SH-SY5Y (cell line): ENCODE measurements around the gene LRRC59.

Source experiments
- GATA2 ChIP-seq: IDR thresholded peaks from 2 replicates; pipeline ENCODE4 v1.6.1; 2011; ENCODE audit warnings: mild to moderate bottlenecking, low read depth, low read length
- GATA3 ChIP-seq: IDR thresholded peaks from 2 replicates; pipeline ENCODE4 v1.6.1; 2011; ENCODE audit warnings: low read depth, mild to moderate bottlenecking, low read length, moderate library complexity

Gene LRRC59

GRCh38 chr17:50428831-50429424 is 31.6 kb upstream of the LRRC59 start:
- no peak for TF ChIP-seq GATA2
- TF ChIP-seq GATA3, result no peak

DNA sequence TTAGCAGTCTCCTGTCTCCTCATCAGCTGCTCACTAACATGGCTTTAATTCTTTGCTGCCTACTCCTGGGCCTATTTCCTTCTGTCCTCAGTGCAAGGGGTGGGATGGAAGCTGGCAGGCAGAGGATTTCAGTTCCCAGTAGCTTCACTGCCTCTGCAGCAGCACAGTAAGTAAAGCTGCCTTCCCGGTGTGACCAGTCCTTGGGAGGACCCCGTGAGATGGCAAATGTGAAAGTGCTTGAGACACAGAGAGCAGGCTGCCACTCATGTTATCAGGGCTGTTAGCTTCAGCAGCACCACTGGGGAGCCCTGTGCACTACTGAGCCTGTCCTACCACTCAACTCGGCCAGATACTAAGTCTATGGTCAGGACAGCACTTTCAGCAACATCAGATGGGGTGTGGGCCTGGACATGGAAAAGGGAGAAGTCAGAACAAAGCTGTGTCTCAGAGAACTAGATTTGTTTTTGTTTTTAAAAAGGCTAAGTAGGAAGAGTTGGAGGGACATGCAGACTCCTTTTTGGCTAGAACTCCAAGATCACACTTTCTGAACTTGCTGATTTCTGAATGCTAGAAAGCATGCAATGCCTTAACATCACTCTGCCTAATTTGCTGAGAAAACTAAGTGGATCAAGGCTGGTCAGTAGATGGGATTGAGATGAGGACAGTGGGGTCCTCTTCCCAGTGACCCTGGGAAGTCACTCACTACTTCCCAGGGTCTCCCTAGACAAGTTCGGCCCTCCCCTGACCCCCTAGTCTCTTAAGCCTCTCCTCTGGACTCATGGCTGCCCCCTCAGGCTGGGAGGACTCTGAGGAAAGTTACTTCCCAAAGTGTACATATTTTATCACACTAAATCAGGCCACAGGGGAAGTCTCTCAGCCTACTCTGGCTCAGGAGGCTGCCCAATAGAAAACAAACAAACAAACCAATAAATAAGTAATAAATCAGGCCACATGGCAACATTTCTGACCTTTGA is 29.8 kb upstream of the LRRC59 start:
- TF ChIP-seq GATA3 (no peak), GATA2 (no peak)

GRCh38 chr17:50426472-50426782 is 29.1 kb upstream of the LRRC59 start:
- TF ChIP-seq GATA2 (no peak), GATA3 (no peak)

GRCh38 chr17:50425682-50426471 is 28.6 kb upstream of the LRRC59 start, which contains the start of gene ACSF2:
Gene ACSF2, plus strand, starts transcription at chr17:50426218. Its CDS starts 44 bp downstream, at chr17:50426262.
- TF ChIP-seq GATA2 (no peak), GATA3 (no peak)

DNA sequence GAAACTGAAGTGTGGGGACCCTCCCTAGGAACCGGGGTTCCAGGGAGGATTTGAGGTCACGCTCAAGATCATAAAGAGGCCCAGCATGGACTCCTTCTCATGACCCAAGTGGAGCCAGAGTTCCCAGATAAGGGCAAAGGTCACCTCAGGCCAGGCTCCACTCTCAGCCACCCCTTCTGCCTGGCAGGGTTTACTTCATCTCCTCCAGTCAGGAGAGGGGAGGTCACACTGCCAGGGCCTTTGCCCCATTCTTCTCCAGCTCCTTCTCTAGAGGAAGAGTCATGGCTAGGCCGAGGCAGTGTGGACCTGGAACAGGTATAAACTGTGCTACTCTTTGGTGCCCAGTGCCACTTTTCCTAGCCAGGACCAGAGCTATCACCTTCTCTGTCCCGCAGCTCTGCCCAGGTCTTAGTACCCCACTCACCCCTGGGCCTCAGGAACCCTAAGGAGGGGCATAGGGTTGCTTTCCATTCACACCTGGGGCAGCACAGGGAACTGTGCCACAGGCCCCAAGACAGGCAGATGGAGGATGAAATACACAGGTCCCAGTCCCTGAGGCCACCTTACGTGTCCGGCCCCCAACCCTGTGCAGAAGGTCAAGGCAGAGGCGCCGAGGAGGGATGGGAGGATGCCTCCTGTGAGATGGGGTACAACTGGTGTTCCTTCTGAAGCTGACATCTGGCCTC is 27.8 kb upstream of the LRRC59 start:
- TF ChIP-seq GATA2 (no peak), GATA3 (no peak)

GRCh38 chr17:50424246-50424995 is 27.1 kb upstream of the LRRC59 start:
- TF ChIP-seq GATA3 (no peak), GATA2 (no peak)

GRCh38 chr17:50423553-50424159 is 26.3 kb upstream of the LRRC59 start:
- TF ChIP-seq GATA2, result no peak
- no peak for TF ChIP-seq GATA3

DNA sequence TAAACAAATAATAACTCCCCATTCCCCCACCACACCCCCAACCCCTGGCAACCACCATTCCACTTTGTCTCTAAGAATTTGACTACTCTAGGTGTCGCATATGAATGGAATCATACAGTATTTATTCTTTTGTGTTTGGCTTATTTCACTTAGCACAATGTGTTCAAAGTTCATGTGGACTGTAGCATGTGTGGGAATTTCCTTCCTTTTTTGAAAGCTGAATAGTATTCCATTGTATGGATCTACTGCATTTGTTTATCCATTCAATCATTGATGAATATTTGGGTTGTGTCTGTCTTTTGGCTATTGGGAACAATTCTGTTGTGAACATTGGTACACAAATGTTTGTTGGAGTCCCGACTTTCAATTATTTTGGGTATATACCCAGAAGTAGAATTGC is 25.4 kb upstream of the LRRC59 start:
- no peak for TF ChIP-seq GATA2
- no peak for TF ChIP-seq GATA3

DNA sequence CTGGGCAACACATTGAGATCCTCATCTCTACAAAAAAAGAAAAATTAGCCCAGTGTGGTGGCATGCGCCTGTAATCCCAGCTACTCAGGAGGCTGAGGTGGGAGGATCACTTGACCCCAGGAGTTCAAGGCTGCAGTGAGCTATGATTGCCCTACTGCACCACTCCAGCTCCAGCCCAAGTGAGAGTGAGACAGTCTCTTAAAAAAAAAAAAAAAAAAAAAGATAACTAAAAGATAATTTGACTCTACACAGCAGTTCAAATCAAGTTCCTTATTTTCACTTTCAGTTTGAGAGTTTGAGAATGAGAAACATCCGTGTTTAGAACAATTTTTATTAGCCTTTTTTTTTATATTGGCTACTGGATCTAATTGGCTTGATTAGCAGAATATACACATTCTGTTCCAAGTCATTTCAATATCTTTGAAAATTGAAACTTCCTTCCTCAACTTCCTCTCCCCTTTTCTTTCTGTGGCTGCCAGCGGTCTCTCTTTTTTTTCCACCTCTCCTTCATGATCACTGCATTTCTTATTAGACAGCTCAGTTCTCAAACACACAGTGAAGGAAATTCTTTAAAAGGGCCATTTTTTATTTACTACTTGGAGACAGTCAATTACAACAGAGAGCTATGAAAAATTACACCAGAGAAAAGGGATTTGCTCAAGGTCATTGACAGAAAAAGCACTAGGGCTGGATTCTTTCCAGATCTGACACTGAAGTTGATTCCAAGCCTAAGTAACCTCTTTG is 24.2 kb upstream of the LRRC59 start:
- TF ChIP-seq GATA2, result no peak
- TF ChIP-seq GATA3, result no peak

GRCh38 chr17:50420419-50421112 is 23.2 kb upstream of the LRRC59 start:
- TF ChIP-seq GATA2 (no peak), GATA3 (no peak)

DNA sequence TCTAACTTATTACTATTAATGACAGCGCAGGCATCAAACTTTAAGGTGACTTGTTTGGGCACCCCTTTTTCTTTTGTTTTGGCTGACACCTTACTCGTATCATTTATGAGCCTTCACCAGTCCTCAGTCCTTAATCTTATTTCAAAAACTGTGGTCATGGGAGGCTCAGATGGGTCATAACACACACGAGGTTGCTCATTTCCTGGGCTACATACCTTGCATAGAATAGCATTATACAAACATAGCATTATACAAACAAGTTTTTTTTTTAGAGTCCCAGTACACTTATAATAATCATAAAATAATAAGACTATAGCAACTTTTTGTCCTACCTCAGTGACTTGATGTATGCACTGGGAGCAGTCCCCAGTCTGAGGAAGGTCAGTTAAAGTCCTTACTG is 17.5 kb upstream of the LRRC59 start:
- TF ChIP-seq GATA2 (no peak), GATA3 (no peak)

DNA sequence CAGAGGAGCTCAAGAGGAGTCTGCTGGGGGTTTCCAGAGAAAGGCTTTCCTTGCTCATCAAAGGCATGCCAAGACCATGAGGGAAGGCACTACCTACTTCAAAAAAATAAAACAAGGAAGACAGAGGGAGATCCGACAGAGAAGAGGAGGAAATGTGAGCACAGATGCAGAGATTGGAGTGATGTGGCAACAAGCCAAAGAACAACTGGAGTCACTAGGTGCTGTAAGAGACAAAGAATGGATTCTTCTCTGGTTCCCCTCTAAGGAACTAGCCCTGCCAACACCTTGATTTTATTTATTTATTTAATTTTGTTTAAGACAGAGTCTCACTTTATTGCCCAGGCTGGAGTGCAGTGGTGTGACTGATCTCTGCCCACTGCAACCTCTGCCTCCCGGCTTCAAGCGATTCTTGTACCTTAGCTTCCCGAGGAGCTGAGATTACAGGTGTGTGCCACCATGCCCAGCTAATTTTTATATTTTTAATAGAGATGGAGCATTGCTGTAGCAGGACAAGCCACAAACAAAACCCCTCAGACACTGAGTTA is 14.9 kb upstream of the LRRC59 start:
- TF ChIP-seq GATA2, result no peak
- TF ChIP-seq GATA3, result no peak
